ENCODE results near the gene VMAC.

Gene VMAC

DNA sequence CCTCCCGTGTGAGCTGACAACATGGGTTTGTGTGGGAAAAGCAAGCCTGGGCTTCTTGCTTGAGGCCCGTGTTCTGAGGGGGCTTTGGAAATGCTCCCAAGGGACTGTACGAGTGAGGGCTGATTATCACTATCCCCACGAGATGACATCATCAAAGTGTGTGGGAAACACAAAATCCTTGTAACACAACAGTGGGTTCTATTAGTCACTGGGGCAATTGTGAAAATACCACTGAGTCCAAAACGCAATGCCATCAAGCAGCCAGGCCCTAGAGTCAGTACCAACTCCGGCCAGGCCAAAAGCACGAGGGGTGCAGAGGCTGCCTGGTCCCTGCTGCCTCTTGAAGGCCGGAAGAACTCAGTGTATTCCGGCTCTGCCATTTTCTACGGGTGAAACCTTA lies 39.0 kb downstream of the VMAC start:
- Histone ChIP-seq H4K20me1 (ENCODE audit: insufficient read depth) (no peaks in the 10 kb centered on the region), H3K79me2 (ENCODE audit: insufficient read depth, low read depth) (no peaks in the 10 kb centered on the region; the same call in 1 of the 2 replicates)
- TF ChIP-seq CTCF (conservative IDR thresholded peaks at IDR 0.05; ENCODE audit: low read depth, low read length), result no peak

GRCh38 chr19:5947435-5947834 lies 42.8 kb downstream of the VMAC start:
- H3K4me1 ChIP-seq (ENCODE audit: low read depth, poor library complexity, severe bottlenecking), result no peaks in the 10 kb centered on the region
- no peaks in the 10 kb centered on the region for H3K27me3 ChIP-seq (ENCODE audit: insufficient read depth, low read depth)
- no peak for TF ChIP-seq CTCF (conservative IDR thresholded peaks at IDR 0.05; ENCODE audit: low read depth, low read length)
- no peak overlapping the region for H3K9ac ChIP-seq
- H3K4me3 ChIP-seq (IDR thresholded peaks at IDR 0.05; ENCODE audit: insufficient read depth, low read depth, low read length), result no peak overlapping the region
- no peaks in the 10 kb centered on the region for H3K36me3 ChIP-seq (ENCODE audit: insufficient read depth)
- H2AFZ ChIP-seq (ENCODE audit: low read depth), result no peak overlapping the region
- H3K79me2 ChIP-seq (ENCODE audit: insufficient read depth, low read depth), result peaks cover 23% of the 10 kb centered on the region
- no peaks in the 10 kb centered on the region for H4K20me1 ChIP-seq (ENCODE audit: insufficient read depth)
- H3K4me2 ChIP-seq, result no peak overlapping the region
- no peak overlapping the region for H3K27ac ChIP-seq

More for the DNA sequence above, 39.0 kb downstream of the VMAC start:
- H3K4me3 ChIP-seq (IDR thresholded peaks at IDR 0.05; ENCODE audit: insufficient read depth, low read depth, low read length), result no peak overlapping the region
- H3K36me3 ChIP-seq (ENCODE audit: insufficient read depth), result no peaks in the 10 kb centered on the region
- no peak overlapping the region for H3K4me2 ChIP-seq
- H2AFZ ChIP-seq (ENCODE audit: low read depth), result no peak overlapping the region
- no peaks in the 10 kb centered on the region for H3K4me1 ChIP-seq (ENCODE audit: low read depth, poor library complexity, severe bottlenecking)
- no peak overlapping the region for H3K27ac ChIP-seq
- no peak overlapping the region for H3K9ac ChIP-seq
- no peaks in the 10 kb centered on the region for H3K27me3 ChIP-seq (ENCODE audit: insufficient read depth, low read depth)

GRCh38 chr19:5948752-5949564 lies 44.3 kb downstream of the VMAC start:
- no peaks in the 10 kb centered on the region for H3K27me3 ChIP-seq (ENCODE audit: insufficient read depth, low read depth)
- no peaks in the 10 kb centered on the region for H3K36me3 ChIP-seq (ENCODE audit: insufficient read depth)
- TF ChIP-seq CTCF (conservative IDR thresholded peaks at IDR 0.05; ENCODE audit: low read depth, low read length), result no peak
- H3K9ac ChIP-seq, result no peak overlapping the region
- no peak overlapping the region for H3K4me2 ChIP-seq
- H3K4me1 ChIP-seq (ENCODE audit: low read depth, poor library complexity, severe bottlenecking), result peaks cover 13% of the 10 kb centered on the region
- H2AFZ ChIP-seq (ENCODE audit: low read depth), result no peak overlapping the region
- peaks cover 38% of the 10 kb centered on the region for H3K79me2 ChIP-seq (ENCODE audit: insufficient read depth, low read depth)
- H3K4me3 ChIP-seq (IDR thresholded peaks at IDR 0.05; ENCODE audit: insufficient read depth, low read depth, low read length), result no peak overlapping the region
- H4K20me1 ChIP-seq (ENCODE audit: insufficient read depth), result no peaks in the 10 kb centered on the region
- H3K27ac ChIP-seq, result no peak overlapping the region

DNA sequence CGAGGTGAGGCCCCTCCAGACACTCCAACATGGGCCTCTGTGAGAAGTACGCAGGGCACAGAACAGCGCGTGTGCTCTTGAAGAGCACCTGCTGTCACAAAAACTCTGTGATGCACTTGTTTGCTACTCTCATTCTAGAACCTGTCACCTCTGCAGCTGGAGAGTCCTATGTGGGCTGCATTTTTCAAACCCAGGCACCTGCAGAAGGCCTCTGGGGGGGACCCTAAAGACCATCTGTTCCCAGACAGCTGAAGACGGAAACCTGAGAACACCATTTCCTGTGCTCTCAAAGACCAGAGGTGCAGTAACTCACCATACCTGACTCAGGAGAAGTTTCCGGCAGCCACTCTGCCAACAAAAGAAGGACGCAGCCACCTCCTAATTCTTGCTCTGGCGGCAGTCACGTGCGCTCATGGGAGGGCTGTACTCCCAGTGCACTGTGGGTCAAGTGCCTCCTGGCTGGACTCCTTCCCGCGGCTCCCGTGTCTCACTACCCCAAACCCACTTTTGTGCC lies 45.2 kb downstream of the VMAC start:
- H3K4me3 ChIP-seq (IDR thresholded peaks at IDR 0.05; ENCODE audit: insufficient read depth, low read depth, low read length), result no peak overlapping the region
- no peak overlapping the region for H3K4me2 ChIP-seq
- no peak overlapping the region for H2AFZ ChIP-seq (ENCODE audit: low read depth)
- no peak overlapping the region for H3K27ac ChIP-seq
- TF ChIP-seq CTCF (conservative IDR thresholded peaks at IDR 0.05; ENCODE audit: low read depth, low read length), result no peak
- no peaks in the 10 kb centered on the region for H3K27me3 ChIP-seq (ENCODE audit: insufficient read depth, low read depth)
- peaks cover 20% of the 10 kb centered on the region for H3K4me1 ChIP-seq (ENCODE audit: low read depth, poor library complexity, severe bottlenecking)
- peaks cover 47% of the 10 kb centered on the region for H3K79me2 ChIP-seq (ENCODE audit: insufficient read depth, low read depth)
- no peaks in the 10 kb centered on the region for H3K36me3 ChIP-seq (ENCODE audit: insufficient read depth)
- H4K20me1 ChIP-seq (ENCODE audit: insufficient read depth), result no peaks in the 10 kb centered on the region
- H3K9ac ChIP-seq, result no peak overlapping the region
